HepG2 (cell line): Measurements from ENCODE around the gene GNG2. TPM values are rescaled to one million over a fixed set of nuclear protein-coding genes. Genes with fewer than 3 reads are reported as not detected.

Source experiments
- ATAC-seq: fragments of 200-7000 bp; cut with Tn5 transposase; 3 replicates; pipeline ENCODE4 v1.9.1; 2020; ENCODE audit warnings: mild to moderate bottlenecking, moderate library complexity
- BruUV-seq: library from RNA; stranded (reverse); fragments of 400-500 nt; replicated peaks from 2 replicates; lab custom pipeline; 2021; lab: Mats Ljungman, UMichigan
- CTCF ChIA-PET: fragments of 300-600 bp; formaldehyde crosslinking; extraction: SDS; loops from one replicate; lab custom pipeline; 2021; ENCODE audit warnings: low total read pairs, inconsistent platforms, low intra/inter-chr PET ratio; lab: Yijun Ruan, JAX
- POLR2A ChIA-PET: fragments of 350-600 bp; sonication (Branson Sonifier 250); formaldehyde crosslinking; loops from one replicate; lab custom pipeline; 2020; ENCODE audit warnings: antibody characterized with exemption, inconsistent platforms; lab: Yijun Ruan, JAX
- DNase-seq: peaks from one replicate; pipeline ENCODE4 v3.0.0-alpha.2; 2015; ENCODE audit warnings: low spot score
- FAIRE-seq: peaks from 3 replicates; lab custom pipeline; 2011; peaks lifted over from hg19 to GRCh38; lab: Jason Lieb, UNC
- H2AFZ ChIP-seq: one replicate; pipeline ENCODE4 v1.6.1; 2011; ENCODE audit warnings: low read length, inconsistent platforms
- H3K27ac ChIP-seq: fragments of 300-600 bp; 3 replicates; pipeline ENCODE4 v1.8.0; 2011; ENCODE audit warnings: mixed run types, mild to moderate bottlenecking, mixed read lengths, low read length, inconsistent platforms; ENCODE audit not compliant: insufficient read depth; ENCODE audit errors: extremely low read length
- H3K27me3 ChIP-seq, 2 experiments: fragments of 200-600 bp in 1 of 2; 2 replicates in 1 of 2; 3 replicates in 1 of 2; pipeline versions ENCODE4 v1.6.0 to v1.8.0; 2011; ENCODE audit warnings: low read length in 2 of 2, mild to moderate bottlenecking in 2 of 2, moderate library complexity in 2 of 2, inconsistent platforms in 1 of 2; ENCODE audit not compliant: insufficient read depth in 2 of 2, control insufficient read depth in 1 of 2
- H3K36me3 ChIP-seq, 2 experiments: fragments of 200-600 bp in 1 of 2; replicated peaks in 1 of 2; 2 replicates in 1 of 2; 3 replicates in 1 of 2; pipeline versions ENCODE4 v1.5.1 to v1.8.0; 2011; ENCODE audit warnings: low read length in 2 of 2, inconsistent platforms in 1 of 2; ENCODE audit not compliant: insufficient read depth in 2 of 2, control insufficient read depth in 1 of 2
- H3K4me1 ChIP-seq: 2 replicates; pipeline ENCODE4 v1.5.1; 2012; ENCODE audit warnings: low read length, inconsistent platforms; ENCODE audit not compliant: insufficient read depth
- H3K4me2 ChIP-seq: 2 replicates; pipeline ENCODE4 v1.6.0; 2011; ENCODE audit warnings: low read depth, low read length, inconsistent platforms
- H3K4me3 ChIP-seq, 3 experiments: fragments of 200-600 bp in 1 of 3; sonication (generic), shearing (Covaris generic) in 1 of 3; replicated peaks in 1 of 3; 2 replicates each; pipeline ENCODE4 v1.5.1; 2011 to 2016; ENCODE audit warnings: low read length in 3 of 3, inconsistent platforms in 2 of 3, low read depth in 2 of 3, mild to moderate bottlenecking in 2 of 3, control low read depth in 1 of 3, mixed read lengths in 1 of 3; ENCODE audit not compliant: insufficient read depth in 1 of 3
- H3K79me2 ChIP-seq: one replicate; pipeline ENCODE4 v1.6.1; 2011; ENCODE audit warnings: low read length, inconsistent platforms; ENCODE audit not compliant: insufficient read depth
- H3K9ac ChIP-seq: 2 replicates; pipeline ENCODE4 v1.6.0; 2011; ENCODE audit warnings: mild to moderate bottlenecking, low read depth, low read length, inconsistent platforms; ENCODE audit not compliant: insufficient read depth
- H3K9me3 ChIP-seq: 2 replicates; pipeline ENCODE4 v1.5.1; 2012; ENCODE audit warnings: mild to moderate bottlenecking, low read length
- H4K20me1 ChIP-seq: 2 replicates; pipeline ENCODE4 v1.6.0; 2011; ENCODE audit warnings: inconsistent platforms, mild to moderate bottlenecking, low read length, moderate library complexity; ENCODE audit not compliant: insufficient read depth
- FOXK2 ChIP-seq: fragments of 450-650 bp; IDR thresholded peaks from 2 replicates; pipeline ENCODE4 v1.6.1; 2016
- MED1 ChIP-seq: sonication (generic); formaldehyde crosslinking; IDR thresholded peaks from 2 replicates; pipeline ENCODE4 v1.4.0; 2020; ENCODE audit warnings: missing genetic modification reagents
- MIER2 ChIP-seq: IDR thresholded peaks from 2 replicates; pipeline ENCODE4 v1.6.1; 2016; ENCODE audit warnings: missing biosample characterization, missing genetic modification reagents
- TCF7L2 ChIP-seq: IDR thresholded peaks from 2 replicates; pipeline ENCODE4 v1.6.1; 2011; ENCODE audit warnings: mild to moderate bottlenecking, low read depth, low read length, moderate library complexity
- TOPORS ChIP-seq: sonication (generic); formaldehyde crosslinking; IDR thresholded peaks from 2 replicates; pipeline ENCODE4 v1.8.0; 2023; ENCODE audit warnings: mild to moderate bottlenecking, missing genetic modification reagents
- ZBTB1 ChIP-seq: sonication (generic); formaldehyde crosslinking; IDR thresholded peaks from 2 replicates; pipeline ENCODE4 v1.4.0; 2020; ENCODE audit warnings: missing genetic modification reagents, borderline replicate concordance
- ZIK1 ChIP-seq: sonication (generic); formaldehyde crosslinking; IDR thresholded peaks from 2 replicates; pipeline ENCODE4 v1.5.0; 2020; ENCODE audit warnings: mild to moderate bottlenecking, low read depth, missing genetic modification reagents, borderline replicate concordance
- ZMAT3 ChIP-seq: sonication (generic); formaldehyde crosslinking; conservative IDR thresholded peaks from 2 replicates; pipeline ENCODE4 v1.7.0; 2021; ENCODE audit warnings: missing genetic modification reagents
- ZNF780A ChIP-seq: sonication (generic); formaldehyde crosslinking; IDR thresholded peaks from 2 replicates; pipeline ENCODE4 v1.8.0; 2022; ENCODE audit warnings: mild to moderate bottlenecking, missing genetic modification reagents, moderate library complexity
- WGBS: methylation state at CpG from one replicate; pipeline ENCODE4 v1.1.6; 2017; ENCODE audit warnings: low lambda C conversion rate; 5-methylcytosine and 5-hydroxymethylcytosine counted together
- in situ Hi-C: cut with HindIII; loops from 2 replicates; pipeline ENCODE4 v1.10.0; 2017; ENCODE audit warnings: low pct_unique_long_range_greater_than_20kb; ENCODE audit not compliant: extremely low pct_ligation_motif_present
- intact Hi-C: fragments of 100-400 bp; cut with micrococcal nuclease; formaldehyde crosslinking; loops from one replicate; pipeline ENCODE4 v1.10.0; 2022; ENCODE audit not compliant: unreplicated experiment
- polyA plus RNA-seq, 8 experiments: library from polyadenylated mRNA; depleted of rRNA in 3 of 8; stranded (reverse) in 7 of 8; unstranded in 1 of 8; fragments of >200 nt; fragmentation: Illumina TruSeq in 4 of 8; extraction: Trizol in 4 of 8; gene quantifications; 2 replicates each; pipeline versions ENCODE4 v1.2.1 to v1.2.3, GENCODE V29; 2011 to 2016; ENCODE audit warnings: low read depth in 4 of 8, missing spikeins in 1 of 8, mixed read lengths in 1 of 8; ENCODE audit not compliant: insufficient read depth in 1 of 8
- total RNA-seq, 5 experiments: library from RNA; depleted of rRNA; stranded (reverse); fragments of >200 nt; fragmentation: Illumina TruSeq; extraction: Trizol; gene quantifications; 2 replicates each; pipeline ENCODE4 v1.2.3, GENCODE V29; 2016; ENCODE audit warnings: low read depth in 1 of 5
- TF ChIP-seq, protein P1 (sequence below): sonication (generic); formaldehyde crosslinking; IDR thresholded peaks from 2 replicates; pipeline ENCODE4 v1.4.0; 2020; ENCODE audit warnings: low read depth, mild to moderate bottlenecking, missing genetic modification reagents
- TF ChIP-seq, protein P2 (sequence below): sonication (generic); formaldehyde crosslinking; IDR thresholded peaks from 2 replicates; pipeline ENCODE4 v1.8.0; 2022; ENCODE audit warnings: low read depth, missing genetic modification reagents
- TF ChIP-seq, protein P3 (sequence below): sonication (generic); formaldehyde crosslinking; IDR thresholded peaks from 2 replicates; pipeline ENCODE4 v1.5.0; 2020; ENCODE audit warnings: missing genetic modification reagents, mild to moderate bottlenecking, borderline replicate concordance

The GNG2 gene
- total and polyA plus RNA-seq, 2 of the 13 experiments (the other 11 are each of a cell fraction or from before 2014, with no cell fraction given): not detected

DNA sequence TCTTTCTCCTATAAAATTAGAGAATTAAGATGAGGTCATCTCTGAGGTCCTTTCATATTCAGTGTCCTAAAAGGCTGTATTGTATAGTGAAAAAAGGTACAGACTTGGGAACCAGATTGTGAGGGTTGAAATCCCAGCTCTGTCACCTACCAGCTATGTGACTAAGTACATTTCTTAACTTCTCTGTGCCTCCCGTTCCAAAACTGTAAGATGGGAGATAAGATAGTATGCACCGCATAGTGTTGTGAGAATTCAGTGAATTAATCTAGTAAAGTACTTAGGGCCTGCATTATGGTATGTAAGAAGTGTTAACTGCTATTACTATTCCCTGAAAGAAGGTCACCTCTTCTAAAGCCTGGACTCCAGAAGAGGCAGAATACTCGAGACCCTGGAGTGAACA is 60.6 kb downstream of the GNG2 start:
- intact Hi-C loops: no loop called here
- ATAC-seq: no peak
- no peak for FAIRE-seq

More for the DNA sequence above, 60.6 kb downstream of the GNG2 start:
- Histone ChIP-seq H3K79me2 (no peaks in the 10 kb centered on the region), H3K36me3 (no peaks in the 10 kb centered on the region), H3K9me3 (no peaks in the 10 kb centered on the region), H3K9ac (no peak overlapping the region), H3K4me1 (no peaks in the 10 kb centered on the region), H3K4me3 (no peak overlapping the region), H3K4me2 (no peak overlapping the region), H3K27me3 (no peaks in the 10 kb centered on the region; a peak in 1 of 5 replicates)
- 0% methylated on average over 3 of the region's 3 CpGs for WGBS
- POLR2A ChIA-PET: no interaction called here
- BruUV-seq: no TSS peak
- TF ChIP-seq ZMAT3 (CRISPR knock-in tag) (no peak), MED1 (CRISPR knock-in tag) (no peak), MIER2 (no peak), TCF7L2 (no peak), TOPORS (CRISPR knock-in tag) (no peak), ZBTB1 (CRISPR knock-in tag) (no peak), FOXK2 (no peak), ZIK1 (CRISPR knock-in tag) (no peak), ZNF780A (CRISPR knock-in tag) (no peak)
- TF ChIP-seq, protein P1, sequence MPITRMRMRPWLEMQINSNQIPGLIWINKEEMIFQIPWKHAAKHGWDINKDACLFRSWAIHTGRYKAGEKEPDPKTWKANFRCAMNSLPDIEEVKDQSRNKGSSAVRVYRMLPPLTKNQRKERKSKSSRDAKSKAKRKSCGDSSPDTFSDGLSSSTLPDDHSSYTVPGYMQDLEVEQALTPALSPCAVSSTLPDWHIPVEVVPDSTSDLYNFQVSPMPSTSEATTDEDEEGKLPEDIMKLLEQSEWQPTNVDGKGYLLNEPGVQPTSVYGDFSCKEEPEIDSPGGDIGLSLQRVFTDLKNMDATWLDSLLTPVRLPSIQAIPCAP (CRISPR knock-in tag): no peak
- TF ChIP-seq, protein P2, sequence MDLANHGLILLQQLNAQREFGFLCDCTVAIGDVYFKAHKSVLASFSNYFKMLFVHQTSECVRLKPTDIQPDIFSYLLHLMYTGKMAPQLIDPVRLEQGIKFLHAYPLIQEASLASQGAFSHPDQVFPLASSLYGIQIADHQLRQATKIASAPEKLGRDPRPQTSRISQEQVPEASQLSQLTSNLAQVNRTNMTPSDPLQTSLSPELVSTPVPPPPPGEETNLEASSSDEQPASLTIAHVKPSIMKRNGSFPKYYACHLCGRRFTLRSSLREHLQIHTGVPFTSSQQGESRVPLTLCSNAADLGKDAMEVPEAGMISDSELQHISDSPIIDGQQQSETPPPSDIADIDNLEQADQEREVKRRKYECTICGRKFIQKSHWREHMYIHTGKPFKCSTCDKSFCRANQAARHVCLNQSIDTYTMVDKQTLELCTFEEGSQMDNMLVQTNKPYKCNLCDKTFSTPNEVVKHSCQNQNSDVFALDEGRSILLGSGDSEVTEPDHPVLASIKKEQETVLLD: no peak
- TF ChIP-seq, protein P3, sequence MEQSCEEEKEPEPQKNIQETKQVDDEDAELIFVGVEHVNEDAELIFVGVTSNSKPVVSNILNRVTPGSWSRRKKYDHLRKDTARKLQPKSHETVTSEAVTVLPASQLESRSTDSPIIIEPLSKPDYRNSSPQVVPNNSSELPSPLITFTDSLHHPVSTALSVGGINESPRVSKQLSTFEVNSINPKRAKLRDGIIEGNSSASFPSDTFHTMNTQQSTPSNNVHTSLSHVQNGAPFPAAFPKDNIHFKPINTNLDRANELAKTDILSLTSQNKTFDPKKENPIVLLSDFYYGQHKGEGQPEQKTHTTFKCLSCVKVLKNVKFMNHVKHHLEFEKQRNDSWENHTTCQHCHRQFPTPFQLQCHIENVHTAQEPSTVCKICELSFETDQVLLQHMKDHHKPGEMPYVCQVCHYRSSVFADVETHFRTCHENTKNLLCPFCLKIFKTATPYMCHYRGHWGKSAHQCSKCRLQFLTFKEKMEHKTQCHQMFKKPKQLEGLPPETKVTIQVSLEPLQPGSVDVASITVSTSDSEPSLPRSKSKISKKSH: no peak
- TF ChIP-seq, all 625 proteins: peak for 0
- Histone ChIP-seq H4K20me1 (no peaks in the 10 kb centered on the region), H3K27ac (no peak overlapping the region), H2AFZ (no peak overlapping the region)
- no peak for DNase-seq
- in situ Hi-C loops: no loop called here
- CTCF ChIA-PET: no interaction called here
